Posterior vena cava (tissue), 2 donors: ENCODE results near the gene ATG5. TPM values are rescaled to one million over a fixed set of nuclear protein-coding genes. Genes with fewer than 3 reads are reported as not detected.
"Not testable (repeated sequence)": the region's sequence is repeated elsewhere in the genome, so short reads cannot be mapped to it uniquely, and the experiment has no call there.

ENCODE experiments used
- DNase-seq: peaks from one replicate; pipeline ENCODE4 v3.0.0-alpha.2; 2020; ENCODE audit warnings: low spot score
- intact Hi-C, 2 donors: fragments of 100-400 bp; cut with DNase I; formaldehyde crosslinking; loops; one replicate each; pipeline versions ENCODE4 v1.14.1 to v1.14.2; 2022 to 2023
- total RNA-seq, 2 donors: library from RNA; stranded (reverse); fragmentation: NEBNext Ultra II Directional; extraction: Animal tissue kit (Norgen Biotek cat#: 25700); gene quantifications; one replicate each; pipeline ENCODE4 v1.2.1, GENCODE V29; 2021
- donor health status: DM: yes; HTN: yes; CAD: no.
- donor health status: DM: yes; HTN: yes; CAD: no.

ATG5 gene
- total RNA-seq, 2 donors from 2014 or later, result 28.2 to 29.4 TPM

DNA sequence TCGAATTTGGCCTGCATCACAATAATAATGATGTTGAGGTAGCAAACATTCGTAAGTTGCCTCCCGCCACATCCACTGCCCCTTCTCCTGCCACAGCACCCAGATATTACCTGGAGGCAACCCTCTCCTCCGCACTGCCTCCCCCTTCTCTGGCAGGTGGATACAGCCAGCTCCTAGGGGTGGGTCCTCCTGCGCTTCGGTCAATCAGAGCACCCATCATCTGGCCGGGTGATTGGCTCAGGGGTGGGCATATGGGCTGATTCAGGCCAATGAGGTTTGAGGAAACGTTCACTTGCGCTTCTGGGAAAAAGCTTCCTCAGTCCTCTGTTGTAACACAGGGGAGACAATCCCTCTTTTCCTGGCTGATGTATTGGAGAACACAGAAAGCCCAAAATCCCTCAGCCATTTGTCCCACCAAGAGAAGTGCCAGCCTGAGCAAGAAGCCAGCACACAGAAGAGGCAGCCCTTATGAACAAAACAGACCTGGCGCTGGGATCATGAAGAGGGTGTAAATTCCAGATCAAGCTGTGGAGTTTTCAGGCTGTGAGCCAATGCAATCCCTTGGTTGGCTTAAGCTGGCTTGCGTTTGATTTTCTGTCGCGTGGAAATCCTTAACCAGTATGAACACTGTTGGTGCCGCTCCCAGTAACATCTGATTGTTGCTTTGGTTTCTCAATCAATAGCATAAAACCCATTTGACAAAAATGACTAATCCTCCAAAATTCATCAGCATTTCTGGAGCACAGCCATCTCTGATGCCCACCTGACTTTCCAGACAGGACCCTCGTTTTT, 157.3 kb downstream of the ATG5 start:
- intact Hi-C loops, result no loop called here
- DNase-seq, result no peak

DNA sequence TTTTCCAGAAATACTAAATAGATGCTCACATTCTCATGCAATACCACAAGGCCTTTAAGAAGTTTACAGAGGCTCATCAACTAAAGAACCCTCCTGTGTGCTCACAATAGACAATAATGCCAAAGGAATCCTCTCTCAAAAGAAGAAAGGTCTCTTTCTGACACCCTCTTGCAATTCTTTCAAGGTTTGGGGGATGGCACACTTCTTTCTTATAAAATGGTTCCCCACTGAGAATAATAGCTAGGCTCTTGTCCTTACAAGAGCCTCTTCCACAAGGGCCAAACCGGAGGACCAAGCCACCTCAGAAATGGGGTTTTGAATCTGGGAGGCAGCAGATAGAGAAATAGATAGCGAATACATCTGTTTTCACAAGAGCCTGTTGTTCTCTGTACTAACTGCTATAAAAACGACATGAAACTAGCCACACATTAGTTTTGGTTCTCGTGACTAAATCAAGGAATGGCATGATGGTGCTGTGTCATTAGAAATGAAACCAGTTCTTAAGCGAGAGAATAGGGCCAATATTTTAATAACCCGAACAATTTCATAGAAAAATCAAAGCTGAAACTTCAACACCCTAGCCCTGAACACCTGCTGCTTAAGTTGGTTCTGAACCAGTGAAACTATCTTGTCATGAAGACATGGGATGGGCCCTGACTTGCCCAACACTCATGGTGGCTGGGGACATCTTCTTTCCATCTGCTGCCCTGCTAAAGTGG, 158.3 kb downstream of the ATG5 start:
- intact Hi-C loops, result no loop called here
- no peak for DNase-seq

DNA sequence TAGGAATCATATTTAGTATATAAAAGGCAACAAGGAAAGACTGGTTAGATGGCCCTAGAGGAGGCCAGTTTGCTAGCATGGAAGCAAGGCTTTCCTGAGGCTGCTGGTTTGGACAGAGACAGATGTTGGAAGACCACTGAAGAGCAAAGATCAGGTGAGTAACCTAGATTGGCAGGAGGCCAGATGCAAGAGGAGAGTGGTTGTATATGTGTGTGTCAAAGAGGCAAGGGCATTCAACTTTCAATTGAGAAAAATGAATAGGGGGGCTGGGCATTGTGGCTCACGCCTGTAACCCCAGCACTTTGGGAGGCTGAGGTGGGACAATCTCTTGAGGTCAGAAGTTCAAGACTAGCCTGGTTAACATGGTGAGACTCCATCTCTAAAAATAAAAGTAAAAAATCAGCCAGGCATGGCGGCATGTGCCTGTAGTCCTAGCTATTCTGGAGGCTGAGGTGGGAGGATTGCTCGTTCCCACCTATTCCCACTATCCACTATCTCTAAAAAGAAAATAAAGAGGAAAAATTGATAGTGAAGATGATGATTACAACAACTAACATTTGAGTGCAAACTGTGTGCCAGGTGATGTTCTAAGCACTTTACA, 159.6 kb downstream of the ATG5 start:
- DNase-seq, result no peak
- intact Hi-C loops, result no loop called here

DNA sequence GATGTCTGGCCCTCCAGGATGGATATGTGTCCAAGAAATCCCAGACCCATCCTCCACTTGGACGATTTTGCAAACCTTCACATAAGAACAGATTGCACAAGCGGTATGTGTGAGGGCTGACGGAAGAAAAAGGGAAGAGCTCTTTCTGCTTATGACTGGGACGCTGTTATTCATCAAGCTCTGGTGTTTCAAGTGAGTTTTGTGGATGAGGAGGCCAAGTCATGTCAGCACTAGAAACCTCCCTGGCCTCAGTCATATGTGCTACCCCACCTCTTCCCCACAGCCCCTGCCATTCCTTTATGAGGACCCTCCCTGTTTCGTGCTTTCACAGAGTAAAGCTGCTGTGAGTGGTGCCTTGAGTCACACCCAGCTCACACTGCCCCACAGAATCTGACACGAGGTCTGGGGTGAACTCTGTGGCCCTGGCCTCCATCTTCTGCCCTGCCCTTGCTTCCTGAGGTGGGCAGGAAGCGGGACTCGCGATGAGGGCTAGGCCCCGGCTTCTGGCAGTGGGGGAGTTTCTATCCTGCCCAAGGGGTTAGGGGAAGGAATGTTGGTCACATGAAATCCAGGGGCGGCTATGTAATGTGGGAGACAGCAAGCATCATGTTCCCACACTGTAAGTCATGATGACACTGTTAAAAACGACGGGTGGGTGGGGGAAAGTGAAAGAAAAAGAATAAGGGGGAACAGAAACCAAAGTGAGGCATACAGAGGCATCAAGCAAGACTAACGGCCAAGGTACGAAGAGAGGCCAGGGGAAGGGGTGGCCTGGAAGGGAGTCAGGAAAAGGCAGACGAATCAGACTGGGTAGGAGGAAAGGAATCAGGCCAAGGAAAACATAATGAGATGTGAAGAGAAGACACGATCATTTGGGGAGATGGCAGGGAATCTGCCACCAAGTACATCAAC, 161.3 kb downstream of the ATG5 start:
- no peak for DNase-seq
- intact Hi-C loops, result no loop called here

DNA sequence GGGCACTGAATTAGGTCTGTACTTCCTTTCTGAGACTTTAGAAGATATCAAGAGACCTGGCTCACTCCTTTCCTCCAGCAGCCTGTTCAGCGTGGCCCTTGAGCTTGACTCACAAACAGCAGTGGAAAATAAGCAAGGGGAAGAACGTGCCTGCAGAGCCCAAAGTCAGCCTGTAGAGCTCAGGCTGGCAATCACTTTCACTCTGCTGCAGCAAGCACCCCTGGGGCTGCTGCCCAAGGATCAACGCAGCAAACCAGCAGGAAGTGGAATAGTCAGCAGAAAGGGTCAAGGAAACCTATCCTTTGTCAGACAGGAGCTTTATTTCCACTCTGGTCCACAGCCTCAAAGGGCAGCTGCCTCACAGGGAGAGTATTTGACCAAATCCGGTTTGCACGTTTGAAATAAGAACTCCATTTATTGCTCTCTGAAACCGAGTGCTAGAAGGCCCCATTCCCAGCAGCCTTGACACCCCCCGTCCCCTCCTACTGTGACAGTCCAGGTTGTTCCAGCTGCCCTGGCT, 162.1 kb downstream of the ATG5 start:
- no peak for DNase-seq

DNA sequence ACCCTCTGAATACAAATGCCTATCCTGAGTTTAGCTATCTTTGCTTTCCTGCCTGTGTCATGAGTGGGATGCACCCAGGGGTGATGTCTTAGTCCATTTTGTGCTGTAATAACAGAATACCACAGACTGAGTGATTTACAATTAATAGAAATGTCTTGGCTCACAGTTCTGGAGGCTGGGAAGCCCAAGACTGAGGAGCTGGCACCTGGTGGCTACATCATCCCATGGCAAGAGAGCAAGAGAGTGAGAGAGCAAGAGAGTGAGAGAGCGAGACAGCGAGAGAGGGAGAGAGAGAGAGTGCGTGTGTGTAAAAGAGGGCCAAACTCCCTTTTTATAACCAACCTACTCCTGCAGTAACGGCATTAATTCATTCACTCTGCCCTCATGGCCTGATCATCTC, 162.6 kb downstream of the ATG5 start:
- intact Hi-C loops, result no loop called here
- no peak for DNase-seq

More for the DNA sequence above, 162.1 kb downstream of the ATG5 start:
- intact Hi-C loops, result no loop called here

DNA sequence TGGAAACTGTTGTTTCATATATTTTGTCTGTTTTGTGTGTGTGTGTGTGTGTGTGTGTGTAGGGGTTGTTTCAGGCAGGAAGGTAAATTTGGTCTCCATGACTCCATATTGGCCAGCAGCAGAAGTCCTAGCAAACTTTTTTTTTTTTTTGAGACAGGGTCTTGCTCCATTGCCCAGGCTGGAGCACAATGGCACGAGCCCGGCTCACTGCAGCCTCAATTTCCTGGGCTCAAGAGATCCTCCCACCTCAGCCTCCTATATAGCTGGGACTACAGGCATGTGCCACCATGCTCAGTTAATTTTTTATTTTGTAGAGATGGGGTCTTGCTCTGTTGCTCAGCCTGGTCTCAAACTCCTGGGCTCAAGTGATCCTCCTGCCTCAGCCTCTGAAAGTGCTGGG, 163.7 kb downstream of the ATG5 start:
- intact Hi-C loops, result no loop called here
- no peak for DNase-seq

DNA sequence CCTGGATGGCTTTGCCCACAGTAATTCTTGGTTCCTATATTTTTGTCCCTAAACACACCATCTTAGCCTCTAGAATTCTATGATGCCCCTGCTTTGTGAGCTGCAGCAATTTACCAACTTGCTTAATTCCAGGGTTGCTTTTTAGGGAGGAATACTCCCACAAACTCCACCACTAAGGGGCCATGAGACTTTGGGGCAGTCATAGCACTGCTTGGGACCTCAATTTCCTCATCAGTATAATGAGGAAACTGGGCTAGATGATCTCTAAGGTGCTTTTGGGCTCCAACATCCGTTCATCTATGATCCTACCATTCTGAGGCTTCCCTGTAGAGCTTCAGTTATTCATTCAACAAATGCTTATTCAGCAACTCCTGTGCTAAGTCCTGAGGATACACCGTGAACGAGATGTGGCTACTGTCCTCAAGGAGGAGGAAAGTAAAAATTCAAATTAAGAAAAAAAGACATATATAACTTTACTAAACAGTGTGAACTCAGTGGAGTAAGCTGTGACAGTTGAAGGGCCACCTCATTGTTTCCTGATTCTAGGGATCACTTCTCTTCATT, 164.2 kb downstream of the ATG5 start:
- DNase-seq, result no peak
- intact Hi-C loops, result no loop called here

DNA sequence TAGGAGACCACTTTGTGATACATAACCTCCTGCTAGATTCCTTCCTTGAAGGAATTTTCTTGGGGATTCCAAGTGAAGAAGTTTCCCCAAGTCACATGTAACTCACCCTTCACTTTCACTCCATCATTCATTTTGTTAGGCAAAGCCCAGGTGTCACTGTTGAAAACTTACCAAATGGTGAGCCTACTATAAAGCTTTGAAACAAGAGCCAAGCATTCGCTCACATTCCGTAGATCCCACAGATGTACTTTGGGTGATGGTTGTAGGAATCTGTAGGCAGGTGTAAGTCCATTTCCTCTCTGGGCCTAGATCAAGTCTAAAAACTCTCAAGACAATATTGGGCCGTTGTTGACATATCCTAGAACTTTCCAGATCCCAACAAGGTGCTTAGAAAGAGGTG, 165.4 kb downstream of the ATG5 start:
- no peak for DNase-seq
- intact Hi-C loops, result no loop called here

DNA sequence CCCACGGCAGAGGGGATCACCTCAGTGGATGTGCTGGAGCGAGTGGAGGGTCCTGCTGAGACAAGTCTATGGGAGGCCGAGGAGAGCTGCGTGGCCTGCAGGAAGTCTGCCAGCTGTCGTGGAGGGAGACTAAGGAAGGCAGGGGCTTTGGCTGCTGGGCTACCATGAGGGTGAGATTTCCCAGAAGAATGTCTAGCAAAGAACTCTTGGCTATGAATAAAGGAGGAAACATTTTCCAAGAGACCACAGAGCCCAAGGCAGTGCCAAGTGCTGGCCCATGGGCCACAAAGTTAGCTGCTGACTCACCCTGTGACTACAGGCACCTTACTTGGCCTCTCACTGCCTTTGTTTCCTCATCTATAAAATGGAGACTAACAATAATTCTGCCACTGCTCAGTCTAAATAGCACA, 166.0 kb downstream of the ATG5 start:
- intact Hi-C loops, result no loop called here
- no peak for DNase-seq

DNA sequence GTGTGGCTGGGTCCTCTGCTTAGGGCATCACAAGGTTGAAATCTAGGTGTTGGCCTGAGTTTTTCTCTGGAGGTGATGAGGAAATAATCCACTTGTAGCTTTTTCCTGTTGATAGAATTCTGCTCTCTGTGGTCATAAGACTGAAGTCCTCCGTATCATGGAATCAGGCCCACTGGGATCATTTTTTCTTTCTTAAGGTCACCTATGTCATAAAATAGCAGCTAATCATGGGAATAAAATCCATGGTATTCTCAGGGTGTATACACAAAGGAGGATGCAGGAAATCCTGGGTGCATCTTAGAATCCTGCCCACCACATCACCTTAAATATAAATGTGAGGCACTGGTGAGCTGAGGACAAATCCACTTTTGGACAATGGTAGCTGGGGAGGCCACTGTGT, 166.7 kb downstream of the ATG5 start:
- intact Hi-C loops, result no loop called here
- no peak for DNase-seq

DNA sequence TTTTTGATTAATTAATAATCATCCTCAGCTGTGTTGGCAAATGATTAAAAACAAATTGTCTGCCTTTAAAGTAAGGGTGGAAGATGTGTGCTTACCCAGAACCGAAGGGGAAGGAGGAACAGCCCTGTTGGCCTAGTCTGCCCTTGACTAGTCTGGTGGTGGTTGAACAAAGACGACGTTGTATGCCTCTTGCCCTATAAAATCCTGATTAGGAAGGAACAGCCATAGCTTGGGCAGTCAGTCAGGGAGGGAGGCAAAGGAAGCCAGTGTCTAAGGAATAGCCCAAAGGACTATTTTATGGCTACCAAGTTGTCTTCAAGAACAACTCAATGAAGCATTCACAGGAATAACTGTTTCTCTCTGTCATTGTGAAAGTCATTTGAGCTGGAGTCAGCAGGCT, 168.7 kb downstream of the ATG5 start:
- no peak for DNase-seq
- intact Hi-C loops, result no loop called here

DNA sequence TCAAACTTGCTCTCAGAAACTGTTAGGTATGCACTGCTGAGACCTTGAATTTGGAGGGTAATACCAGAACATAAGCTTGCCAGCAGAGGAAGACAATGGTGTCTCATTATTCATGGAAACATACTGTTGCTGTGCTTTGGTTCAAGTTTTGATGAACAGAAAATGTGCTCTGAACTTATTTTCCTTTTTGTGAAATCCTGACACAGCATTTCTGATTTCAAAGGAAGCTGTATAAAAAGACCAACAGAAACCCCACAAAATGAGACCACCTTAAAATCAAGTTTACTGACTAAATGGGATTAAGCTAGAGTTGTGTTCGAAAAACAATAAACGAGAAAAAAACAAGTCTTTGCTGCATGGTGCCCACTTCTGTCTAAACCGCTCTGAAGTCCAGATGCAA, 169.1 kb downstream of the ATG5 start:
- intact Hi-C loops, result no loop called here

DNA sequence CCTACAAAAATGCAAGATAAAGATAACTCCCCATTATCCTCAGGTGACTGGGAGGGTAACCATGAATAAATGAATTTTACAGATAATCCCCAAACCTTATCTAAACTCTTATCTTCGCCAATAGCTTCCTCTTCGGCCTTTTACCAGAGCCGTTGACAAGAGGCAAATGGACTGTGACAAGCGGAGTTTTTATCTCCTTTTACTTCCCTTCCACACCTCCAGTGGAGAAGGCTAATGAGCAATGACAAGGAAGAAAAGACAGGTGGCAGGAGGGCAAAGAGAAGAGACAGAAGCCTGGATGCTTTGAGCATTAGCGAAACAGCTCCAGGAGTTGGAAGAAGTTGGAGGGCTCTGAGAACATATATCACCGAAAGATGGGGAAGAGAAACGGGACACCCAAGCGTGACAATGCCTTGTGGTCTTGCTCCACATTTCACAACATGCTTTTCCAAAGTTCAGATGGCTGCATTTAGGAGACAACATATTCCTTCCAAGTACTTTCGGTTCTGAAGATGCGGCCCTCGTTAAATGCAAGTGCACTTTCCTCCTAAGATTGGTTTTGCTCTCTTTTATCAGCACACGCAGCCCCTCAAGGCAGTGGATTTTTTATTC, 170.2 kb downstream of the ATG5 start:
- intact Hi-C loops, result no loop called here
- no peak for DNase-seq

More for the DNA sequence above, 169.1 kb downstream of the ATG5 start:
- no peak for DNase-seq

DNA sequence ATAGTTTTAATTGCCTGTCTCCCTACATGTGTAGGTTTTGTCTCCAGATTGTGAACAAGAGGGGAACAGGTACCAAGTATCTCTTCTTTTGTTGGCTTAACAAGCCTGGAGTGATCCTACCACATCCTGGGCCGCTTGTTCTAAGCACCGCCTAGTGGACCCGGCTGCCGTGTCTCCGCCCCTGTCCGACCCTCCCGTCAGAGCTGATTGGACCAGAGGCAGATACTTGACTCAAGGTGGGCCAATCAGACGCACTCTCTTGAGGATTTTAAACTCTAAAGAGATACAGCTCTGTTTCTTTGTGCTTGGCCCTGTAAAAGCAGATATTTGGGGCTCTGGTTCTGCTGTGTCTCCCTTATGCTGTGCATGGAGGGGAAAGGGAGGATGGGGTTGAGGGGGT, 171.2 kb downstream of the ATG5 start:
- intact Hi-C loops, result no loop called here
- DNase-seq, result no peak

DNA sequence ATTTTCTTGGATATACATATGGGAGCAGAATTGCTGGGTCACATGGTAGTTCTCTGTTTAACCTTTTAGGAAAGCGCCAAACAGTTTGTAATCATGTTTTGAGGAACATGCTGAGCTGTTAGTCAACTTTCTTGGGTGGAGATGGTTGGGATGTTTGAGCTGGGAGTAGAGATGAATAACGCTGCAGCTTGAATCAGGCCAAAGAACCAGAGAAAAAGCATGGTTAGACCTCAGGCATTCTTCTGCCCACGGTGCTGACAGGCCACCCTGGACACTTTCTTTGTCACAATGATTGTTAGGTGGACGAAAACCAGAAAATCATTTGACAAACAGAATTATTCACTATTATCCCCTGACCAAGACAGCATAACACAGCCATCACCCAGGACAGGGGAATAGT, 172.6 kb downstream of the ATG5 start:
- intact Hi-C loops, result no loop called here
- DNase-seq, result no peak

DNA sequence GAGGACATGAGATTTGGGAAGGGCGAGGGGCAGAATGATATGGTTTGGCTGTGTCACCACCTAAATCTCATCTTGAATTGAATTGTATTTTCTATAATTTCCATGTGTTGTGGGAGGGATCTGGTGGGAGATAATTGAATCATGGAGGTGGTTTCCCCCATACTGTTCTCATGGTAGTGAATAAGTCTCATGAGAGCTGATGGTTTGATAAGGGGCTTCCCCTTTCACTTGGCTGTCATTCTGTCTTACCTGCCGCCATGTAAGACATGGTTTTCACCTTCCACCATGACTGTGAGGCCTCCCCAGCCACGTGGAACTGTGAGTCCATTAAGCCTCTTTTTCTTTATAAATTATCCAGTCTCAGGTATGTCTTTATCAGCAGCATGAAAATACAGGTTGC, 173.1 kb downstream of the ATG5 start:
- intact Hi-C loops, DNase-seq: not testable (repeated sequence)

DNA sequence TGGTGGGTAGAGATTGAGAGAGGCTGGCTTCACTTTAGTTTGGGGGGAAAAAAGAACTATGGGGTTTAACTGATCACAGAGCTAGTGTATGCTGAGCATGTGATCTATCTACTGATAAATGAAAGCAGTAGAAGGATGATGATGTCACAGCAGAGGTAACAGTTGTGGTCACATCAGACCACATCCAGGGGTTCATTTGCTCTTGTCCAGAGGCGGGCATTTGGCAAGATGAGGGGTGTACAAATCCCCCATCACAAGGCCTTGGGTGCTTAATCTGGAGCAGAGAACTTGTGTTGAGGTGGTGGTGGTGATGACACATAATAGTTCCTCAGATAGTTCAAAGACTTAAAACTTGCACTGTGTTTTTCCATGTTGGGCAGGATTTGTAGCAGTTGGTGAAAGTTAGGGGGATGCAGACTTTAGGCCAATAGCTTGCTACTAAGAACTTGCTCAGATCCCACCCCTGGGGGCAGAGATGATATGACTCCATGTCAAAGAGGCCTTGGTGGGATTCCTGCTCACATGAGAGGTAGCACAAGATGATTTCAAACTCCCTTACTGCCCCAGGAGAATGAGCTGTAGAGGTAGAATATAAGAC, 176.0 kb downstream of the ATG5 start:
- intact Hi-C loops, result no loop called here
- DNase-seq, result no peak
